K562 (cell line): Measurements from ENCODE around the gene TSPAN18. TPM values are rescaled to one million over a fixed set of nuclear protein-coding genes. Genes with fewer than 3 reads are reported as not detected.

Source experiments
- ATAC-seq: fragments of 200-7000 bp; cut with Tn5 transposase; 3 replicates; pipeline ENCODE4 v1.9.1; 2020; ENCODE audit warnings: moderate library complexity
- BruUV-seq: library from RNA; stranded (reverse); fragments of 400-500 nt; replicated peaks from 2 replicates; lab custom pipeline; 2021; lab: Mats Ljungman, UMichigan
- CTCF ChIA-PET: fragments of 300-600 bp; formaldehyde crosslinking; extraction: SDS; loops from one replicate; lab custom pipeline; 2021; ENCODE audit warnings: low intra/inter-chr PET ratio; lab: Yijun Ruan, JAX
- POLR2A ChIA-PET: fragments of 300-600, 350-650 bp; sonication (Branson Sonifier 250); formaldehyde crosslinking; extraction: SDS; loops from one replicate; lab custom pipeline; 2021; ENCODE audit warnings: antibody characterized with exemption, inconsistent platforms; lab: Yijun Ruan, JAX
- DNase-seq, 4 experiments: peaks; one replicate each; pipeline versions ENCODE4 v3.0.0 to v3.0.0-alpha.2; 2011 to 2018; ENCODE audit warnings: low spot score in 3 of 4, mixed read lengths in 3 of 4; ENCODE audit errors: extremely low read depth in 1 of 4
- FAIRE-seq: peaks from 2 replicates; lab custom pipeline; 2011; peaks lifted over from hg19 to GRCh38; lab: Jason Lieb, UNC
- H2AFZ ChIP-seq: 2 replicates; pipeline ENCODE4 v1.6.0; 2011; ENCODE audit warnings: low read depth, low read length, control low read depth, inconsistent platforms
- H3K27ac ChIP-seq: fragments of 200-600 bp; 3 replicates; pipeline ENCODE4 v1.8.0; 2011; ENCODE audit warnings: low read depth, mild to moderate bottlenecking, control low read depth, inconsistent platforms, low read length, moderate library complexity, mixed read lengths; ENCODE audit errors: extremely low read depth
- H3K27me3 ChIP-seq, 2 experiments: fragments of 300-600 bp in 1 of 2; 2 replicates in 1 of 2; 3 replicates in 1 of 2; pipeline versions ENCODE4 v1.6.0 to v1.8.0; 2011; ENCODE audit warnings: inconsistent platforms in 2 of 2, low read length in 2 of 2, mild to moderate bottlenecking in 1 of 2, mixed read lengths in 1 of 2, moderate library complexity in 1 of 2; ENCODE audit not compliant: control insufficient read depth in 2 of 2, insufficient read depth in 2 of 2
- H3K36me3 ChIP-seq: fragments of 300-600 bp; 3 replicates; pipeline ENCODE4 v1.8.0; 2011; ENCODE audit warnings: mild to moderate bottlenecking, low read length, inconsistent platforms; ENCODE audit not compliant: control insufficient read depth, insufficient read depth
- H3K4me1 ChIP-seq, 2 experiments: fragments of 200-600 bp in 1 of 2; replicated peaks in 1 of 2; 2 replicates in 1 of 2; 3 replicates in 1 of 2; pipeline versions ENCODE4 v1.5.1 to v1.8.0; 2011; ENCODE audit warnings: inconsistent platforms in 2 of 2, low read length in 2 of 2, mild to moderate bottlenecking in 1 of 2, mixed read lengths in 1 of 2, moderate library complexity in 1 of 2; ENCODE audit not compliant: control insufficient read depth in 2 of 2, insufficient read depth in 2 of 2
- H3K4me2 ChIP-seq: 2 replicates; pipeline ENCODE4 v1.6.1; 2011; ENCODE audit warnings: low read length, control low read depth, inconsistent platforms, mixed read lengths; ENCODE audit not compliant: insufficient read depth
- H3K4me3 ChIP-seq: fragments of 200-600 bp; sonication (generic), shearing (Covaris generic); 2 replicates; pipeline ENCODE4 v1.5.1; 2016; ENCODE audit warnings: control low read depth, inconsistent platforms
- H3K79me2 ChIP-seq: fragments of 200-600 bp; 3 replicates; pipeline ENCODE4 v1.8.0; 2011; ENCODE audit warnings: low read length, inconsistent platforms; ENCODE audit not compliant: control insufficient read depth, insufficient read depth
- H3K9ac ChIP-seq, 2 experiments: 2 replicates each; pipeline versions ENCODE4 v1.6.0 to v1.6.1; 2011; ENCODE audit warnings: low read depth in 2 of 2, low read length in 2 of 2, control low read depth in 1 of 2, inconsistent platforms in 1 of 2, mild to moderate bottlenecking in 1 of 2, mixed read lengths in 1 of 2; ENCODE audit not compliant: insufficient read depth in 1 of 2
- H3K9me1 ChIP-seq: one replicate; pipeline ENCODE4 v1.6.0; 2011; ENCODE audit warnings: inconsistent platforms, mild to moderate bottlenecking, low read length, moderate library complexity; ENCODE audit not compliant: control insufficient read depth, insufficient read depth
- H3K9me3 ChIP-seq: replicated peaks from 2 replicates; pipeline ENCODE4 v1.5.1; 2011; ENCODE audit warnings: low read depth, low read length, inconsistent platforms; ENCODE audit not compliant: control insufficient read depth, insufficient read depth
- H4K20me1 ChIP-seq: replicated peaks from 2 replicates; pipeline ENCODE4 v1.6.1; 2011; ENCODE audit warnings: low read length, inconsistent platforms, mixed read lengths; ENCODE audit not compliant: control insufficient read depth, insufficient read depth
- ADNP ChIP-seq: fragments of 200-800 bp; sonication (Bioruptor generic); IDR thresholded peaks from 2 replicates; pipeline ENCODE4 v1.6.1; 2016; ENCODE audit warnings: missing genetic modification characterization, missing compliant biosample characterization
- E4F1 ChIP-seq: fragments of 250-450 bp; sonication (Bioruptor Pico); IDR thresholded peaks from 2 replicates; pipeline ENCODE4 v1.5.0; 2021; ENCODE audit warnings: mild to moderate bottlenecking, borderline replicate concordance
- HDAC8 ChIP-seq: fragments of 450-650 bp; IDR thresholded peaks from 2 replicates; pipeline ENCODE4 v1.6.1; 2016; ENCODE audit warnings: mild to moderate bottlenecking, missing genetic modification characterization, moderate library complexity, missing compliant biosample characterization
- KAT2B ChIP-seq: IDR thresholded peaks from one replicate; pipeline ENCODE4 v1.6.1; 2012; ENCODE audit warnings: low read depth, mild to moderate bottlenecking, control low read depth, inconsistent platforms, low read length, moderate library complexity
- KDM1A ChIP-seq, 2 experiments: fragments of 450-650 bp; IDR thresholded peaks; 2 replicates each; pipeline ENCODE4 v1.6.1; 2016; ENCODE audit warnings: mild to moderate bottlenecking in 2 of 2
- MAFG ChIP-seq: fragments of 450-650 bp; conservative IDR thresholded peaks from 2 replicates; pipeline ENCODE4 v1.6.1; 2016; ENCODE audit warnings: missing genetic modification characterization, missing compliant biosample characterization
- MAFK ChIP-seq: IDR thresholded peaks from 2 replicates; pipeline ENCODE4 v1.6.1; 2011; ENCODE audit warnings: low read length, improper control_type of control experiment
- MBD2 ChIP-seq: sonication (generic); IDR thresholded peaks from 2 replicates; pipeline ENCODE4 v1.6.1; 2016; ENCODE audit warnings: low read depth, borderline replicate concordance
- NBN ChIP-seq: fragments of 450-650 bp; IDR thresholded peaks from 2 replicates; pipeline ENCODE4 v1.6.1; 2016; ENCODE audit warnings: low read depth, mild to moderate bottlenecking
- NR1H2 ChIP-seq: sonication (generic); formaldehyde crosslinking; IDR thresholded peaks from 2 replicates; pipeline ENCODE4 v1.4.0; 2020; ENCODE audit warnings: mild to moderate bottlenecking, missing genetic modification reagents
- RAD51 ChIP-seq: fragments of 450-650 bp; IDR thresholded peaks from 2 replicates; pipeline ENCODE4 v1.7.1; 2016; ENCODE audit warnings: low read depth, mild to moderate bottlenecking, borderline replicate concordance
- RBM25 ChIP-seq: fragments of 200-400 bp; formaldehyde crosslinking; IDR thresholded peaks from 2 replicates; pipeline ENCODE4 v1.6.1; 2018; ENCODE audit warnings: low read length, low read depth, moderate library complexity; ENCODE audit not compliant: severe bottlenecking
- THRAP3 ChIP-seq: fragments of 450-650 bp; IDR thresholded peaks from 2 replicates; pipeline ENCODE4 v1.6.1; 2016; ENCODE audit warnings: mild to moderate bottlenecking, inconsistent platforms, borderline replicate concordance
- USF1 ChIP-seq: sonication (generic); formaldehyde crosslinking; IDR thresholded peaks from 2 replicates; pipeline ENCODE4 v1.9.0; 2022; ENCODE audit warnings: mild to moderate bottlenecking, missing genetic modification reagents
- USF2 ChIP-seq: sonication (generic); formaldehyde crosslinking; IDR thresholded peaks from 2 replicates; pipeline ENCODE4 v1.5.0; 2020; ENCODE audit warnings: missing genetic modification reagents
- ZNF239 ChIP-seq: fragments of 250-450 bp; sonication (Bioruptor Pico); IDR thresholded peaks from 2 replicates; pipeline ENCODE4 v1.4.0; 2020; ENCODE audit warnings: mild to moderate bottlenecking
- ZNF655 ChIP-seq: fragments of 250-450 bp; sonication (Bioruptor Pico); IDR thresholded peaks from 2 replicates; pipeline ENCODE4 v1.5.0; 2021
- WGBS: fragments of 100-300 bp; shearing (Covaris generic); methylation state at CpG from one replicate; pipeline ENCODE4 v1.1.6; 2016; ENCODE audit warnings: low coverage, mixed read lengths; ENCODE audit not compliant: insufficient coverage; ENCODE audit errors: missing lambda C conversion rate; 5-methylcytosine and 5-hydroxymethylcytosine counted together
- in situ Hi-C: fragments of 300-500 bp; cut with MboI; formaldehyde crosslinking; loops from 4 replicates; pipeline ENCODE4 v1.15.0; 2018; ENCODE audit warnings: inconsistent platforms, mixed read lengths
- intact Hi-C: fragments of 100-400 bp; cut with micrococcal nuclease; formaldehyde crosslinking; loops from 2 replicates; pipeline ENCODE4 v1.14.2; 2022
- polyA plus RNA-seq, 8 experiments: library from polyadenylated mRNA; depleted of rRNA in 4 of 8; stranded (reverse) in 5 of 8; unstranded in 3 of 8; fragments of >200 nt; fragmentation: Nextera tagmentation in 2 of 8; fragmentation: Illumina TruSeq in 1 of 8; extraction: Ambion mirVana in 2 of 8; extraction: Trizol in 1 of 8; gene quantifications; 2 replicates each; pipeline versions ENCODE4 v1.2.1 to v1.2.3, GENCODE V29; 2011 to 2014; ENCODE audit warnings: inconsistent platforms in 1 of 8, missing spikeins in 1 of 8
- total RNA-seq, 7 experiments: library from RNA; depleted of rRNA in 6 of 7; stranded (reverse); fragments of >200 nt in 6 of 7; fragmentation: Illumina TruSeq in 2 of 7; extraction: Trizol in 2 of 7; gene quantifications; 2 replicates each; pipeline versions ENCODE4 v1.2.1 to v1.2.3, GENCODE V29; 2011 to 2021; ENCODE audit warnings: low replicate concordance in 1 of 7

Gene TSPAN18
- total and polyA plus RNA-seq, 9 of the 15 experiments (the other 6 are each of a cell fraction or from before 2014, with no cell fraction given) = 0.17 to 0.35 (median 0.22) TPM; not detected in 4

- no peak for TF ChIP-seq ZNF655 (CRISPR knock-in tag)
- no peak for TF ChIP-seq HDAC8
- no peak for TF ChIP-seq E4F1
- TF ChIP-seq KAT2B = no peak
- peak; percentile 38; the same call in 1 of the 2 replicates for TF ChIP-seq MAFK
These were observed 69.2 kb downstream of the TSPAN18 start (continued) for GRCh38 chr11:44795803-44796535.

GRCh38 chr11:44797051-44797450, 70.3 kb downstream of the TSPAN18 start:
- intact Hi-C loops (no loop called here), in situ Hi-C loops (no loop called here)
- Histone ChIP-seq H3K9me1 (no peaks in the 10 kb centered on the region), H3K27me3 (peaks cover 9 to 64% of the 10 kb centered on the region in 2 experiments; a peak in 4 of 5 replicates), H3K4me1 (no peaks in the 10 kb centered on the region; a peak in 1 of 5 replicates), H3K9ac (no peak overlapping the region), H4K20me1 (0 out of 2 replicates have a peak, but pooled peaks cover 2% of the 10 kb centered on the region), H3K27ac (no peak overlapping the region), H2AFZ (no peak overlapping the region), H3K9me3 (no peaks in the 10 kb centered on the region), H3K36me3 (no peaks in the 10 kb centered on the region), H3K79me2 (no peaks in the 10 kb centered on the region), H3K4me3 (no peak overlapping the region), H3K4me2 (no peak overlapping the region)
- no peak for DNase-seq
- no TSS peak for BruUV-seq
- POLR2A ChIA-PET = no interaction called here
- WGBS = 18% methylated on average over 5 of the region's 5 CpGs
- ATAC-seq = no peak
- FAIRE-seq = no peak
- CTCF ChIA-PET = no interaction called here
- no peak for TF ChIP-seq NR1H2 (CRISPR knock-in tag)
- TF ChIP-seq NBN = no peak
- peak; percentile 63 for TF ChIP-seq RBM25
- peak; percentile 74 for TF ChIP-seq ZNF239 (CRISPR knock-in tag)
- no peak for TF ChIP-seq MAFG (tag)
- TF ChIP-seq KDM1A (IDR thresholded peaks at IDR 0.05) = peak; percentile 22 to 35; a peak in 2 of 4 replicates
- no peak for TF ChIP-seq THRAP3
- TF ChIP-seq RAD51 = 0 out of 2 replicates have a peak, but pooled peaks have one; percentile 12
- peak; percentile 49 for TF ChIP-seq USF2 (CRISPR knock-in tag)
- no peak for TF ChIP-seq MBD2
- TF ChIP-seq ADNP (tag) = peak; percentile 32; the same call in 1 of the 2 replicates
- peak; percentile 67 for TF ChIP-seq USF1
